ENCODE data around the gene RPS19BP1.

The RPS19BP1 gene

DNA sequence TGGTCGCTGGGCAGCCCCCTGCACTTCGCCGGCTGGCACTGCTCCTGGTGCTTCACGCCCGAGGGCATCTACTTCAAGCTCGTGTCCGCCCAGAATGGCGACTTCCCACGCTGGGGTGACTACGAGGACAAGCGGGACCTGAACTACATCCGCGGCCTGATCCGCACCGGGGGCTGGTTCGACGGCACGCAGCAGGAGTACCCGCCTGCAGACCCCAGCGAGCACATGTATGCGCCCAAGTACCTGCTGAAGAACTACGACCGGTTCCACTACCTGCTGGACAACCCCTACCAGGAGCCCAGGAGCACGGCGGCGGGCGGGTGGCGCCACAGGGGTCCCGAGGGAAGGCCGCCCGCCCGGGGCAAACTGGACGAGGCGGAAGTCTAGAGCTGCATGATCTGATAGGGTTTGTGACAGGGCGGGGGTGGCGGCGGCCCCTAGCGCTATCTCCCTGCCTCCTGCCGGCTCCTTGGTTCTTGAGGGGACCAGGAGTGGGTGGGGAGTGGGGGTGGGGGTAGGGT, 43.9 kb downstream of the RPS19BP1 start:
- DNase-seq = no peak

DNA sequence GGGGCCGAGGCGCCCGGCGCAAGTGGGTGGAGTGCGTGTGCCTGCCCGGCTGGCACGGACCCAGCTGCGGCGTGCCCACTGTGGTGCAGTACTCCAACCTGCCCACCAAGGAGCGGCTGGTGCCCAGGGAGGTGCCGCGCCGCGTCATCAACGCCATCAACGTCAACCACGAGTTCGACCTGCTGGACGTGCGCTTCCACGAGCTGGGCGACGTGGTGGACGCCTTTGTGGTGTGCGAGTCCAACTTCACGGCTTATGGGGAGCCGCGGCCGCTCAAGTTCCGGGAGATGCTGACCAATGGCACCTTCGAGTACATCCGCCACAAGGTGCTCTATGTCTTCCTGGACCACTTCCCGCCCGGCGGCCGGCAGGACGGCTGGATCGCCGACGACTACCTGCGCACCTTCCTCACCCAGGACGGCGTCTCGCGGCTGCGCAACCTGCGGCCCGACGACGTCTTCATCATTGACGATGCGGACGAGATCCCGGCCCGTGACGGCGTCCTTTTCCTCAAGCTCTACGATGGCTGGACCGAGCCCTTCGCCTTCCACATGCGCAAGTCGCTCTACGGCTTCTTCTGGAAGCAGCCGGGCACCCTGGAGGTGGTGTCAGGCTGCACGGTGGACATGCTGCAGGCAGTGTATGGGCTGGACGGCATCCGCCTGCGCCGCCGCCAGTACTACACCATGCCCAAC, 44.6 kb downstream of the RPS19BP1 start:
- no peak for DNase-seq

DNA sequence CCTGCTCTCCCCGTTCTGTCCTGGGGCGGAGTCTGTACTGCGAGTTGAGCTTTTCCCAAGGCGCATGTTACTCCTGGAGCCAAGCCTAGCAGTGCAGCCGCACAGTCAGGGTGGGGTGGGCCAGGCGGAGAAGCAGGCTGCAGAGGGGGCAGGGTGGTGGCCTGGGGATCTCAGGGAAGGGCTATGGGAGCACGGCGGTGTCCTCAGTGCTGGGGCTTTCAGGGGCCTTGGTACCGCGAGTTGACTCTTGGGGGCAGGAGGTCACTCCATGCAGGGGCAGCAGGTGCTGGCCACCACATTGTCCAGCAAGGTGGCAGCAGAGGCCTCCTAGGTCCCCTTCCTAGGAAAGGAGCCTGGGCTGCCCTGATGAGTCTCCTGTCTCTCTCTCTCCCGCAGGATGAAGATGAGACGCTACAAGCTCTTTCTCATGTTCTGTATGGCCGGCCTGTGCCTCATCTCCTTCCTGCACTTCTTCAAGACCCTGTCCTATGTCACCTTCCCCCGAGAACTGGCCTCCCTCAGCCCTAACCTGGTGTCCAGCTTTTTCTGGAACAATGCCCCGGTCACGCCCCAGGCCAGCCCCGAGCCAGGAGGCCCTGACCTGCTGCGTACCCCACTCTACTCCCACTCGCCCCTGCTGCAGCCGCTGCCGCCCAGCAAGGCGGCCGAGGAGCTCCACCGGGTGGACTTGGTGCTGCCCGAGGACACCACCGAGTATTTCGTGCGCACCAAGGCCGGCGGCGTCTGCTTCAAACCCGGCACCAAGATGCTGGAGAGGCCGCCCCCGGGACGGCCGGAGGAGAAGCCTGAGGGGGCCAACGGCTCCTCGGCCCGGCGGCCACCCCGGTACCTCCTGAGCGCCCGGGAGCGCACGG, 45.4 kb downstream of the RPS19BP1 start:
- DNase-seq = no peak

- DNase-seq = no peak
These were observed 49.8 kb downstream of the RPS19BP1 start for GRCh38 chr22:39482768-39483167.

GRCh38 chr22:39481595-39481994, 51.0 kb downstream of the RPS19BP1 start:
- no peak for DNase-seq

GRCh38 chr22:39481054-39481453, 51.5 kb downstream of the RPS19BP1 start:
- no peak for DNase-seq

GRCh38 chr22:39480557-39480956, 52.0 kb downstream of the RPS19BP1 start:
- no peak for DNase-seq

- DNase-seq = no peak
These were observed 53.3 kb downstream of the RPS19BP1 start for GRCh38 chr22:39479254-39479653.
